Measurements from ENCODE around the gene CCL4.
"Not testable (repeated sequence)": the region's sequence is repeated elsewhere in the genome, so short reads cannot be mapped to it uniquely, and the experiment has no call there.

CCL4 gene

DNA sequence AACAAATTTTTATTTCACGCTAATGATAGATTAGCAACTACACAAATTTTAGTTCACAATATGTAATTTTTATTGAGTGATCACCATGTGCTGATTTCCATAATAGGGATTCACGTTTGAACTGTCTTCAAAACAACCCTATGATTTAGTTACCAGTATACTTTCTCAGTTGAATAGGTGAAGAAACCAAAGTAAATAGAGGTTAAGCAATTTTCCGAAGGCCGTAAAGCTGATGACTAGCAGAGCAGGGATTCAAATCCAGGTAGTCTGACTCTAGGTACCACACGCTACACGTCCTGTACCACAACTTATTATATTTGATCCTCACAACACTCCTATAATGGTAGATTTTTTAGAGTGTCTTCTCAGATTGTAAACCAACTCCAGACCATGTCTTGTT lies 10.9 kb upstream of the CCL4 start:
- not testable (repeated sequence) for ATAC-seq (replicated peaks); H3K9me3 Mint-ChIP-seq; DNase-seq; H3K27me3 Mint-ChIP-seq
- Mint-ChIP-seq H3K4me1 (ENCODE audit: low read depth in 2 of 2) (peaks cover 54 to 78% of the 10 kb centered on the region in 2 donors), H3K36me3 (ENCODE audit: insufficient read depth) (peaks cover 18% of the 10 kb centered on the region), H3K4me3 (peak overlapping the region; percentile 10 to 41), H3K27ac (peak overlapping the region; percentile 79 to 92)

DNA sequence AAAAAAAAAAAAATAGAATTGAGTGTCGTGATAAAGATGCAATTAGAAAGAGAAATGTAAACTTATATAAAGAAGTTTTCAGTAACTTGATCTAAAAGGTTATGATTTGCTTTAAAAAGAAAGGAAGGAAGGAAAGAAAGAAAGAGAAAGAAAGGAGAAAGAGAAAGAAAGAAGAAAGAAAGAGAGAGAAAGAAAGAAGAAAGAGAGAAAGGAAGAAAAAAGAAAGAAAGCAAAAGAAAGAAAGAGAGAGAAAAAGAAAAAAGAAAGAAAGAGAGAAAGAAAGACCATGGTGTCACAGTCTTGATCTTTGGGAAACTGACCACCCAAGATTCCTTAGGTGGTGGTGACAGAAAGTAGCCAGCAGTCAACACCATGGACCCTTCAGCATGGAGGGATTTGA lies 9.4 kb upstream of the CCL4 start:
- Mint-ChIP-seq H3K9me3 (no peaks in the 10 kb centered on the region), H3K27me3 (no peaks in the 10 kb centered on the region), H3K36me3 (ENCODE audit: insufficient read depth) (peaks cover 17% of the 10 kb centered on the region), H3K4me3 (peak overlapping the region in 1 of 2 donors; percentile 62), H3K27ac (peak overlapping the region in 1 of 2 donors; percentile 95), H3K4me1 (ENCODE audit: low read depth in 2 of 2) (peaks cover 42 to 71% of the 10 kb centered on the region in 2 donors)
- ATAC-seq (replicated peaks) (no peak), DNase-seq (no peak)

DNA sequence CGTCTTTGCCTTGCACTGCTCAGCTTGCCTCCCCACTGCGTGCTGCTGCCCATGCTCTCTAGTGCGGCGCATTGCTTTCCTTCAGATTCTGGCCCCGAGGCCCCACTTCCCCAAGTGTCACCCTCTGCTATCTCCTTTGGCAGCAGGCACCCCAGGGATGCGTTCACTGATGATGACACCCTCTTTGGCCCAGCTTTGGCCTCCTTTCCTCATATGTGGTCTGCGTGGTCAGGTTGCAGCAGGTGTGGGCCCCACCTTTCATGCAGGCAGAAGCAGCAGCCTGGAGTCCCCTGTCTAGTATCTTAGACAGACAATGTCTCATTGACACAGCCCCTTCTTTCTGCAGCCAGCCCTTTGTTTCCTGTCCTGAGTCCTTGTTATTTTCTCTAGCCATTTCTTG lies 8.9 kb upstream of the CCL4 start:
- DNase-seq (no peak), ATAC-seq (replicated peaks) (peak; percentile 29)
- Mint-ChIP-seq H3K9me3 (no peaks in the 10 kb centered on the region), H3K27me3 (no peaks in the 10 kb centered on the region), H3K27ac (peak overlapping the region; percentile 27 to 95), H3K4me1 (ENCODE audit: low read depth in 2 of 2) (peaks cover 38 to 69% of the 10 kb centered on the region in 2 donors), H3K36me3 (ENCODE audit: insufficient read depth) (peaks cover 14% of the 10 kb centered on the region), H3K4me3 (peak overlapping the region; percentile 1 to 28)

DNA sequence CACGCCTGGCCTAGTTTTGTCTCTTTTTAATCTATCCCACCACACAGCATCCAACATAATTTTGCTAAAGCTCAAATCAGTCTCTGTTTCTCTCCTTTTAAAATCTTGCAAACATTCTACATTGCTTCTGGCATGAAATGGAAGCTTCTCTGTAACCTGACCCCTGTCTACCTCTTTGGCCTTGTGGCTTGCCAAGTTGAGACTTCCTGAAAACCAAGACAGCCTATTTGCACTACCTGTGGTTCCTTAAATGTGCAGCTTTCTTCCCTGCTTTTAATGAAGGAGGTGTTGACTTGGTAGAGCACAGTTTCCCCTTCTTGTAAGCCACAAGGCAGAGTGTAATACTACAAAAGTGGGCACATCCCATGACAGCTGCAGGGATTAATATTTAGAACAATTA lies 7.6 kb upstream of the CCL4 start:
- DNase-seq (no peak), ATAC-seq (replicated peaks) (no peak)
- Mint-ChIP-seq H3K27me3 (no peaks in the 10 kb centered on the region), H3K4me1 (ENCODE audit: low read depth in 2 of 2) (peaks cover 36 to 64% of the 10 kb centered on the region in 2 donors), H3K27ac (peak overlapping the region; percentile 74 to 95), H3K36me3 (ENCODE audit: insufficient read depth) (peaks cover 8% of the 10 kb centered on the region), H3K9me3 (no peaks in the 10 kb centered on the region), H3K4me3 (peak overlapping the region; percentile 28 to 43)

DNA sequence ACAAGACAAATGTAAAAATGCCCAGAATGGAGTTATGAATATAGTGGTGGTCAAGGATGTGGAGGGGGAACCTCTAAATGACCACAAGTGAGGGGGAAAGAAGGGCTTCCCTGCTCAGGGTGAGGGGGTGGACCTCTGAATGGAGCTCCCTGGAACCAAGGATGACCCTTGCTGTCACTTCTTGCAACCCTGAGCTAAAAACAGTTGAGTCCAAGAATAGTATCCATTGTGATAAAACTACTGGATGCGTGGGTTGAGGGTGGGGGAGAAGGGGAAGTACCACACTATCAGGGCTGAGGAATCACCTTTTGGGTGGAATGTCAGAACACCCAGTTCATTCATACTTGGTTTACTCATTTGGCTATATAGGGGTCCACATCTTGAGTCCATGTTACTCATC lies 4.6 kb upstream of the CCL4 start:
- not testable (repeated sequence) for H3K27me3 Mint-ChIP-seq
- peaks cover 39 to 61% of the 10 kb centered on the region in 2 donors for H3K4me1 Mint-ChIP-seq (ENCODE audit: low read depth in 2 of 2)

DNA sequence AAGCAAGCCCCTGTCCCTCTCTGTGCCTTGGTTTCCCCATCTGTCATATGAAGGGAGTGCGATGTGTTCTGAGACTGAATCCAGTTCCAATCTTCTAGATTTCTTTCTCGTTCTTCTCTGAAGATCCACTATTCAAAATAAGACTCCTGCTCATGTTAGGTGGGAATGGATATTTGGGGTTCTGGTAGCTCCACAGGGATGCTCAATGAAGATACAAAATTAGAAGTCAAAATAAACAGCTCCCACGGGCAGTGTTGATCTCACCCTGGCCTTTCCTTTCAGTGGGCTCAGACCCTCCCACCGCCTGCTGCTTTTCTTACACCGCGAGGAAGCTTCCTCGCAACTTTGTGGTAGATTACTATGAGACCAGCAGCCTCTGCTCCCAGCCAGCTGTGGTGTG lies 619 bp downstream of the CCL4 start:
- H3K27me3 Mint-ChIP-seq: not testable (repeated sequence)
- peak overlapping the region; percentile 88 to 96 for H3K27ac Mint-ChIP-seq
- peak; percentile 14 for ATAC-seq (replicated peaks)

More for the DNA sequence above, 4.6 kb upstream of the CCL4 start:
- not testable (repeated sequence) for ATAC-seq (replicated peaks); H3K4me3 Mint-ChIP-seq; DNase-seq; H3K9me3 Mint-ChIP-seq
- peak overlapping the region in 1 of 2 donors; percentile 16 for H3K27ac Mint-ChIP-seq
- peaks cover 19% of the 10 kb centered on the region for H3K36me3 Mint-ChIP-seq (ENCODE audit: insufficient read depth)

DNA sequence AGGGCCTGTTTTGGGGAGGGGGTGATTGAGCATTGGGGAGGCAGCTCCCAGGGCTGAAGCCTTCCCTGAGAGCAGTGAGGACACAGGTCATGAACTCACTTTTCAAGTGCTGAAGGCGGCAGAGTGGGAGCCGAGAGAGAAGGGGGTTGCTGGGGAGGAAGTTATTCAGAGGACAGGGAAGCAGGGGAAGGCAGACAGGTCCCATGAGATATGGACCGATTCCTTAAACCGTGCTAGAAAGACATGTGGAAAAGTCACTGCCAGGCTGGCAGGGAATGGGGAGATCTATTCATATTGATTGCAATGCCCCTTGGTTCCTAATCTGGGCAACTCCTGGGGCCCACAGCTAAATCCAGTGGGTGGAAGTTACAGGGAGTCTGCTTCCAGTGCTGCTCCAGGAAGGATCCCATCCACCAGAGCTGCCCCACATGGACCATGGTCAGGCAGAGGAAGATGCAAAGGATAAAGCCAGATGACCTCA lies 1.1 kb downstream of the CCL4 start:
- no peaks in the 10 kb centered on the region for H3K9me3 Mint-ChIP-seq
- H3K4me1 Mint-ChIP-seq (ENCODE audit: low read depth in 2 of 2): peaks cover 64 to 71% of the 10 kb centered on the region in 2 donors
- peak overlapping the region; percentile 88 to 91 for H3K4me3 Mint-ChIP-seq
- no peaks in the 10 kb centered on the region for H3K27me3 Mint-ChIP-seq
- no peak for ATAC-seq (replicated peaks)
- no peak for DNase-seq
- peaks cover 42% of the 10 kb centered on the region for H3K36me3 Mint-ChIP-seq (ENCODE audit: insufficient read depth)
- peak overlapping the region; percentile 88 to 96 for H3K27ac Mint-ChIP-seq

More for the DNA sequence above, 619 bp downstream of the CCL4 start:
- DNase-seq, H3K9me3 Mint-ChIP-seq: not testable (repeated sequence)
- peaks cover 42% of the 10 kb centered on the region for H3K36me3 Mint-ChIP-seq (ENCODE audit: insufficient read depth)
- peak overlapping the region; percentile 88 to 91 for H3K4me3 Mint-ChIP-seq
- peaks cover 64 to 73% of the 10 kb centered on the region in 2 donors for H3K4me1 Mint-ChIP-seq (ENCODE audit: low read depth in 2 of 2)

DNA sequence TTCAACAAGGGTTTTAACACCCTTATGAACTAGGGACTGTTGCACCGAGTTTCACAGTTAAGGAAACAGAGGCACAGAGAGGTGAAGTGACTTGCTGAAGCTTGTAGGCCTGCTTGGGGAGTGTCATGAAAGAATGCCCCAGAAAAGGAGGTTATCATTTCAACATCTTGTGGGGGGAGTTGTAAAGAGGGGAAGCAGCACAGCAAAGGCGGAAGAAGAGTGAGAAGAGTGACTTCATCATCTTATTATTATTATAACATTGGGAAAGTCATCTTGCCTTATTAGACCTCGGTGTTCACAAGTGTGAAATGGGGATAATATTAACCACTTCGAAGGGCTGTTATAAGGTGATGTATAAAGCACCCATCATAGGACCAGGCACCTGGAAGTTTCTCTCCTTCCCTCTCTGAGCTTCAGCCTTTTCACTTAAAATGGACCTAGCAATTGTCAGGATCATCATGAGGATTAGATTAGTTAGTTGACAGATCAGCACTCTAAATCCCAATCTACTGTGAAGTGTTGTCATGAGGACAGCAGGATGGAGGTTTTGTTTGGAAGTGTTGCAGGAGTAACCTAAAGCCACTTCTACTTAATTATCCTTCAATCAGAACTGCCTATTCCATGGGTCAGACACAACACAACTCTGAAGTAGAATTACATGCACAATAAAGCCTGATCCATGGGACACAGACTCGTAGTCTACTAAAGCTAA lies 2.3 kb downstream of the CCL4 start:
- Mint-ChIP-seq H3K27ac (peak overlapping the region; percentile 88 to 96), H3K36me3 (ENCODE audit: insufficient read depth) (peaks cover 42% of the 10 kb centered on the region), H3K27me3 (no peaks in the 10 kb centered on the region), H3K4me3 (peak overlapping the region; percentile 88 to 91), H3K9me3 (no peaks in the 10 kb centered on the region), H3K4me1 (ENCODE audit: low read depth in 2 of 2) (peaks cover 59 to 74% of the 10 kb centered on the region in 2 donors)
- DNase-seq: no peak
- no peak for ATAC-seq (replicated peaks)

DNA sequence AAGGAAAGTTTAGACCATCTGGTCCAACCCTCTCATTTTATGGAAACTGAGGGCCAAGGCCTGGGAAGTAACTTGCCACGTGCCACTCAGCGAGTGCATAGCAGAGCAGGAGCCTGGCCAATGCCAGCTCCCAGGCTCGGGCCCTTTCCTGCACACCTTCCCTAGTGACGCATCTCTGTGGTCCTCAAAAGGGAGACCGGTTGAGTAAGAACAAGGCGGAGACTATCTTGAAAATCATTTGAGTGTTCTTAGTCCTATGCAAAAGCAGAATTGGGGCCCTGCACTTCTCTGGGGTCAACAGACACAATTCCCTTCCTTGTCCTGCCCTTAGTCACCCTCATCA lies 2.8 kb downstream of the CCL4 start:
- H3K4me1 Mint-ChIP-seq (ENCODE audit: low read depth in 2 of 2): peaks cover 59 to 78% of the 10 kb centered on the region in 2 donors
- DNase-seq: no peak
- H3K9me3 Mint-ChIP-seq: no peaks in the 10 kb centered on the region
- ATAC-seq (replicated peaks): no peak
- H3K27me3 Mint-ChIP-seq: no peaks in the 10 kb centered on the region
- H3K27ac Mint-ChIP-seq: peak overlapping the region; percentile 88 to 96
- H3K36me3 Mint-ChIP-seq (ENCODE audit: insufficient read depth): peaks cover 42% of the 10 kb centered on the region
- H3K4me3 Mint-ChIP-seq: peak overlapping the region in 1 of 2 donors; percentile 91

DNA sequence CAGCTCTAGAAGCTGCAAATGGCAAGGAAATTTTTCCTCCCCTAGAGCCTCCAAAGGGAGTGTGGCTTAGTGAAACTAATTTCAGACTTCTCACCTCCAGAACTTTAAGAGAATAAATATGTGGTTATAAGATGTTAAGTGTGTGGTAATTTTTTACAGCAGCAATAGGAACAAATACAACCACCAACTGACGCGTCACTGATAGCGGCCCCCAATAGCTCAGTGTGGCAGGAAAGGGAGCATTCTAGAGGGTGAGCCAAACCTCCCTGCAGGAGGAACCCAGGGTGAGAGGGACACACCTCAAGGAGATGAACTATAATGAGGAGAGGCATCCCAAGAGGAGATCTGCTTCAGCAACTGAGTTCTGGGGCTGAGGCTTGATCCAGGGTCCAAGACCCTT lies 4.0 kb downstream of the CCL4 start:
- H3K27me3 Mint-ChIP-seq: no peaks in the 10 kb centered on the region
- peak; percentile 38 to 50 (median 43) for DNase-seq
- peaks cover 42% of the 10 kb centered on the region for H3K36me3 Mint-ChIP-seq (ENCODE audit: insufficient read depth)
- ATAC-seq (replicated peaks): peak; percentile 48
- H3K9me3 Mint-ChIP-seq: no peaks in the 10 kb centered on the region
- H3K4me1 Mint-ChIP-seq (ENCODE audit: low read depth in 2 of 2): peaks cover 59 to 83% of the 10 kb centered on the region in 2 donors
- peak overlapping the region; percentile 59 to 91 for H3K4me3 Mint-ChIP-seq
- H3K27ac Mint-ChIP-seq: peak overlapping the region; percentile 76 to 96

DNA sequence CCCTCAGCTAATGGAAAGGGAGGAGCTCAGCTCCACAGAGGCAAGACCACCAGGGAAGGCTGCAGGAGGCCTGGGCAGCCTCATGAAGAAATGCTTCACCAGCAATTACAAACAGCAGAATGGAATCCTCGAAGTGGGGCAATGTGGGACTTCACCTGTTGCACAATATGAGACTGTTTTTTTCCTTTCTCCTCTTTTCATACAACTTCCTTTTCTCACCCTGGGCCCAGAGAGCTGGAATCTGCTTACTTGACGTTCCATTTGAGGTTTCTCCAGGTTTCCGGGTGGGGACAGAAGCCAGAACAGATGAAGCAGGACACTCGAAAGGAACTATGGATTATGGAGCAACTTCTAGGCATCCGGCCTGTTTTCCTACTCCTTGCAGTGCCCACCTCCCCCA lies 4.6 kb downstream of the CCL4 start:
- Mint-ChIP-seq H3K4me1 (ENCODE audit: low read depth in 2 of 2) (peaks cover 54 to 79% of the 10 kb centered on the region in 2 donors), H3K4me3 (peak overlapping the region; percentile 59 to 91)

DNA sequence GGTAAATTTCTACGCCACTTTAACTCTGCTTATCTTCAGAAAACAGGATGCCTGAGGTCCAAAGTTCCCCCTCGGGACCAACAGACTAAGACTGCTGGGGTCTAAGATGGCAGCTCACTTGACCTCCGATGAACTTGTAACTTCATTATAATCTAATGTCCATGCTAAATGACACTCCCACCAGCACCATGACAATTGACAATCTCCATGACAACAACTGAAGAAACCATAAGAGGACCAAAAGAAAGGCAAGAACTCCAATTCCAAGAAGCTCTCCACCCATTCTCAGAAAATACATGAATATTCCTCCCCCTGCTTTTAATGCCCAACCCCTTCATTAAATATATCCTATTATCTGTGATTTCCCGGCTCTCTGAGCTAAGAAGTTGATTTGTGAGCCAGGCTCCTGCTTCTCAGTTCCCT lies 7.5 kb downstream of the CCL4 start:
- DNase-seq (no peak), ATAC-seq (replicated peaks) (no peak)
- Mint-ChIP-seq H3K36me3 (ENCODE audit: insufficient read depth) (peaks cover 15% of the 10 kb centered on the region), H3K4me3 (no peak overlapping the region), H3K27ac (peak overlapping the region in 1 of 2 donors; percentile 84), H3K27me3 (no peaks in the 10 kb centered on the region), H3K9me3 (no peaks in the 10 kb centered on the region), H3K4me1 (ENCODE audit: low read depth in 2 of 2) (peaks cover 42 to 64% of the 10 kb centered on the region in 2 donors)

More for the DNA sequence above, 4.6 kb downstream of the CCL4 start:
- ATAC-seq (replicated peaks); DNase-seq; H3K9me3 Mint-ChIP-seq; H3K27me3 Mint-ChIP-seq: not testable (repeated sequence)
- Mint-ChIP-seq H3K36me3 (ENCODE audit: insufficient read depth) (peaks cover 37% of the 10 kb centered on the region), H3K27ac (peak overlapping the region; percentile 76 to 96)

DNA sequence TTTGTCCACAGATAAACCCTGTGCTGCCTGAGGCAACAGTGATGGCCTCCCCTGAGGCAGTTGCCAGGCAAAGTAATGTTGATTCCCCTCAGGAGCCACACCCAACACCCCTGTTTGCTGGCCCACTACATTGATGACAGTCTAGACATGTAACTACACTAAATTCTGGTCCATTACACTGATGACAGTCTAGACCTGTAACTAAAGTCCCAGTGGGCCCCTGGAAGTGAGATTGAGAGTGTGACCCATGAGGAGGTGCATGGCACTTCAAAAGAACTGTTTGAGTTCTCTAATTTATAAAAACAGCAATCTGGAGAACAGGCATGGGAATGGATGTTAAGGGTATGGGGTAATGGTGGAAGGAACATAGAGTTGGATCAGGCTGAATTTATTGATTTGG lies 8.9 kb downstream of the CCL4 start:
- H3K36me3 Mint-ChIP-seq (ENCODE audit: insufficient read depth): peaks cover 5% of the 10 kb centered on the region
- H3K4me1 Mint-ChIP-seq (ENCODE audit: low read depth in 2 of 2): peaks cover 34 to 60% of the 10 kb centered on the region in 2 donors
- no peak overlapping the region for H3K4me3 Mint-ChIP-seq
- no peaks in the 10 kb centered on the region for H3K27me3 Mint-ChIP-seq
- no peaks in the 10 kb centered on the region for H3K9me3 Mint-ChIP-seq
- ATAC-seq (replicated peaks): no peak
- H3K27ac Mint-ChIP-seq: no peak overlapping the region
- DNase-seq: no peak

DNA sequence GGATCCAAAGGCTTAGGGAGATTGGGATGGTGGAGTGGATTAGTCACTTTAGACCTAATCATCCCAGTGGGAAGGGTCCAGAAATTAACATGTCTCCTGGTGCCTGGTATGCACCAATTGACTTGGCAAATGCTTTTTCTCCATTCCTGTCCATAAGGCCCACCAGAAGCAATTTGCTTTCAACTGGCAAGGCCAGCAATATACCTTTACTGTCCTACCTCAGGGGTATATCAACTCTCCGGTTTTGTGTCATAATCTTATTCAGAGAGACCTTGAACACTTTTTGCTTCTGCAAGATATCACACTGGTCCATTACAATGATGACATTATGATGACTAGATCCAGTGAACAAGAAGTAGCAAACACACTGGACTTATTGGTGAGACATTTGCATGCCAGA lies 9.5 kb downstream of the CCL4 start:
- ATAC-seq (replicated peaks); H3K27me3 Mint-ChIP-seq; H3K9me3 Mint-ChIP-seq; H3K36me3 Mint-ChIP-seq (ENCODE audit: insufficient read depth); H3K4me3 Mint-ChIP-seq; H3K27ac Mint-ChIP-seq; DNase-seq: not testable (repeated sequence)
- H3K4me1 Mint-ChIP-seq (ENCODE audit: low read depth in 2 of 2): peaks cover 31 to 56% of the 10 kb centered on the region in 2 donors
